ENCODE data around the gene HDLBP.
"Not testable (repeated sequence)": the region's sequence is repeated elsewhere in the genome, so short reads cannot be mapped to it uniquely, and the experiment has no call there.

HDLBP gene

GRCh38 chr2:241199286-241199685, 116.2 kb downstream of the HDLBP start:
- TF ChIP-seq EZH2phosphoT487 (conservative IDR thresholded peaks at IDR 0.05; ENCODE audit: low read length), result no peak
- no peak for TF ChIP-seq CTCF (IDR thresholded peaks at IDR 0.05; ENCODE audit: insufficient read depth, low read length, poor library complexity, severe bottlenecking)
- Histone ChIP-seq H3K27ac (ENCODE audit: low read depth, low read length) (no peak overlapping the region), H4K20me1 (ENCODE audit: low read depth, low read length) (no peaks in the 10 kb centered on the region), H3K27me3 (ENCODE audit: low read length) (no peaks in the 10 kb centered on the region), H3F3A (ENCODE audit: insufficient read depth) (no peaks in the 10 kb centered on the region), H3K36me3 (ENCODE audit: low read length) (no peaks in the 10 kb centered on the region), H3K9me2 (replicated peaks; ENCODE audit: insufficient read depth, low read length) (no peaks in the 10 kb centered on the region), H3K9me3 (ENCODE audit: insufficient read depth, low read length) (no peaks in the 10 kb centered on the region), H3K4me3 (ENCODE audit: insufficient read depth, low read length, poor library complexity, severe bottlenecking) (no peak overlapping the region), H3K4me2 (ENCODE audit: low read depth, low read length, poor library complexity, severe bottlenecking) (no peak overlapping the region), H3K9ac (ENCODE audit: low read length) (no peak overlapping the region), H3K79me2 (ENCODE audit: insufficient read depth, low read length) (no peaks in the 10 kb centered on the region), H2AFZ (ENCODE audit: low read depth, low read length, severe bottlenecking) (no peak overlapping the region)

- no peak overlapping the region for H2AFZ ChIP-seq (ENCODE audit: low read depth, low read length, severe bottlenecking)
- no peaks in the 10 kb centered on the region for H4K20me1 ChIP-seq (ENCODE audit: low read depth, low read length)
These were observed 116.8 kb downstream of the HDLBP start for GRCh38 chr2:241198381-241199279.

GRCh38 chr2:241197947-241198346, 117.5 kb downstream of the HDLBP start:
- Histone ChIP-seq H3K9me3 (ENCODE audit: insufficient read depth, low read length) (no peaks in the 10 kb centered on the region), H3K9ac (ENCODE audit: low read length) (no peak overlapping the region), H4K20me1 (ENCODE audit: low read depth, low read length) (no peaks in the 10 kb centered on the region), H3K4me3 (ENCODE audit: insufficient read depth, low read length, poor library complexity, severe bottlenecking) (no peak overlapping the region), H3K79me2 (ENCODE audit: insufficient read depth, low read length) (no peaks in the 10 kb centered on the region), H3K36me3 (ENCODE audit: low read length) (no peaks in the 10 kb centered on the region), H3K4me2 (ENCODE audit: low read depth, low read length, poor library complexity, severe bottlenecking) (no peak overlapping the region), H3F3A (ENCODE audit: insufficient read depth) (no peaks in the 10 kb centered on the region), H3K27me3 (ENCODE audit: low read length) (no peaks in the 10 kb centered on the region), H3K9me2 (replicated peaks; ENCODE audit: insufficient read depth, low read length) (no peaks in the 10 kb centered on the region), H2AFZ (ENCODE audit: low read depth, low read length, severe bottlenecking) (no peak overlapping the region), H3K27ac (ENCODE audit: low read depth, low read length) (no peak overlapping the region)
- no peak for TF ChIP-seq CTCF (IDR thresholded peaks at IDR 0.05; ENCODE audit: insufficient read depth, low read length, poor library complexity, severe bottlenecking)
- TF ChIP-seq EZH2phosphoT487 (conservative IDR thresholded peaks at IDR 0.05; ENCODE audit: low read length), result no peak

More at GRCh38 chr2:241198381-241199279, 116.8 kb downstream of the HDLBP start:
- H3F3A ChIP-seq (ENCODE audit: insufficient read depth), result no peaks in the 10 kb centered on the region
- no peak overlapping the region for H3K4me2 ChIP-seq (ENCODE audit: low read depth, low read length, poor library complexity, severe bottlenecking)
- no peaks in the 10 kb centered on the region for H3K9me2 ChIP-seq (replicated peaks; ENCODE audit: insufficient read depth, low read length)
- H3K79me2 ChIP-seq (ENCODE audit: insufficient read depth, low read length), result no peaks in the 10 kb centered on the region
- H3K36me3 ChIP-seq (ENCODE audit: low read length), result no peaks in the 10 kb centered on the region
- no peaks in the 10 kb centered on the region for H3K9me3 ChIP-seq (ENCODE audit: insufficient read depth, low read length)
- TF ChIP-seq EZH2phosphoT487 (conservative IDR thresholded peaks at IDR 0.05; ENCODE audit: low read length) (no peak), CTCF (IDR thresholded peaks at IDR 0.05; ENCODE audit: insufficient read depth, low read length, poor library complexity, severe bottlenecking) (no peak)
- no peaks in the 10 kb centered on the region for H3K27me3 ChIP-seq (ENCODE audit: low read length)
- no peak overlapping the region for H3K4me3 ChIP-seq (ENCODE audit: insufficient read depth, low read length, poor library complexity, severe bottlenecking)
- H3K9ac ChIP-seq (ENCODE audit: low read length), result no peak overlapping the region
- H3K27ac ChIP-seq (ENCODE audit: low read depth, low read length), result no peak overlapping the region

- H3K9ac ChIP-seq (ENCODE audit: low read length); H2AFZ ChIP-seq (ENCODE audit: low read depth, low read length, severe bottlenecking); H3K4me2 ChIP-seq (ENCODE audit: low read depth, low read length, poor library complexity, severe bottlenecking); H3F3A ChIP-seq (ENCODE audit: insufficient read depth); H3K4me3 ChIP-seq (ENCODE audit: insufficient read depth, low read length, poor library complexity, severe bottlenecking); H4K20me1 ChIP-seq (ENCODE audit: low read depth, low read length); H3K9me2 ChIP-seq (replicated peaks; ENCODE audit: insufficient read depth, low read length); H3K27ac ChIP-seq (ENCODE audit: low read depth, low read length); H3K36me3 ChIP-seq (ENCODE audit: low read length); H3K27me3 ChIP-seq (ENCODE audit: low read length); H3K9me3 ChIP-seq (ENCODE audit: insufficient read depth, low read length); H3K79me2 ChIP-seq (ENCODE audit: insufficient read depth, low read length): not testable (repeated sequence)
These were observed 118.2 kb downstream of the HDLBP start for GRCh38 chr2:241197246-241197645.

Data from SU-DHL-6 (cell line).